H9 (cell line): ENCODE data around the gene ACAD9. TPM values are rescaled to one million over a fixed set of nuclear protein-coding genes. Genes with fewer than 3 reads are reported as not detected.
A peak's percentile ranks its signal among the peaks of the same experiment; 100 is the strongest.

Experiments used
- DNase-seq: peaks from one replicate; pipeline ENCODE4 v3.0.0-alpha.2; 2017
- H2AFZ ChIP-seq: one replicate; pipeline ENCODE4 v1.6.1; 2013; ENCODE audit warnings: mild to moderate bottlenecking, low read length, control low read depth, moderate library complexity
- H2AK5ac ChIP-seq: 2 replicates; pipeline ENCODE4 v1.6.1; 2013; ENCODE audit warnings: low read length, control low read depth, mixed read lengths; ENCODE audit not compliant: insufficient read length
- H2BK120ac ChIP-seq: one replicate; pipeline ENCODE4 v1.6.1; 2013; ENCODE audit warnings: low read depth, mild to moderate bottlenecking, low read length, control low read depth, inconsistent platforms; ENCODE audit not compliant: poor library complexity, severe bottlenecking
- H2BK12ac ChIP-seq: 2 replicates; pipeline ENCODE4 v1.6.1; 2013; ENCODE audit warnings: low read length, control low read depth, mixed read lengths, low read depth; ENCODE audit not compliant: insufficient read length
- H2BK15ac ChIP-seq: 2 replicates; pipeline ENCODE4 v1.6.1; 2013; ENCODE audit warnings: low read depth, low read length, control low read depth
- H2BK20ac ChIP-seq: one replicate; pipeline ENCODE4 v1.6.1; 2013; ENCODE audit warnings: low read depth, mild to moderate bottlenecking, low read length, control low read depth, inconsistent platforms; ENCODE audit not compliant: poor library complexity, severe bottlenecking
- H2BK5ac ChIP-seq: 2 replicates; pipeline ENCODE4 v1.6.1; 2013; ENCODE audit warnings: low read length, control low read depth, mixed read lengths; ENCODE audit not compliant: insufficient read length
- H3K14ac ChIP-seq: 2 replicates; pipeline ENCODE4 v1.6.1; 2013; ENCODE audit warnings: low read length, control low read depth; ENCODE audit not compliant: insufficient read depth
- H3K18ac ChIP-seq: 2 replicates; pipeline ENCODE4 v1.6.1; 2013; ENCODE audit warnings: low read depth, mild to moderate bottlenecking, mixed read lengths, low read length, control low read depth; ENCODE audit not compliant: insufficient read length
- H3K23ac ChIP-seq: 2 replicates; pipeline ENCODE4 v1.6.1; 2013; ENCODE audit warnings: low read length, control low read depth, mixed read lengths, low read depth; ENCODE audit not compliant: insufficient read length
- H3K23me2 ChIP-seq: 2 replicates; pipeline ENCODE4 v1.6.1; 2013; ENCODE audit warnings: low read depth, mild to moderate bottlenecking, mixed read lengths, low read length, control low read depth; ENCODE audit not compliant: insufficient read length, poor library complexity, severe bottlenecking
- H3K27ac ChIP-seq: 2 replicates; pipeline ENCODE4 v1.5.1; 2013; ENCODE audit warnings: low read length, control low read depth, mixed read lengths, low read depth; ENCODE audit not compliant: insufficient read length
- H3K27me3 ChIP-seq: 2 replicates; pipeline ENCODE4 v1.6.1; 2013; ENCODE audit warnings: low read length, control low read depth, inconsistent platforms; ENCODE audit not compliant: insufficient read depth
- H3K4ac ChIP-seq: 2 replicates; pipeline ENCODE4 v1.6.1; 2013; ENCODE audit warnings: low read depth, mild to moderate bottlenecking, control low read depth, inconsistent platforms, low read length, moderate library complexity
- H3K4me1 ChIP-seq: 2 replicates; pipeline ENCODE4 v1.6.1; 2013; ENCODE audit warnings: low read length, control low read depth, inconsistent platforms; ENCODE audit not compliant: insufficient read depth
- H3K4me2 ChIP-seq: 2 replicates; pipeline ENCODE4 v1.6.1; 2013; ENCODE audit warnings: low read length, control low read depth, mixed read lengths; ENCODE audit not compliant: insufficient read length, insufficient read depth
- H3K56ac ChIP-seq: 2 replicates; pipeline ENCODE4 v1.6.1; 2013; ENCODE audit warnings: low read depth, mild to moderate bottlenecking, mixed read lengths, low read length, control low read depth; ENCODE audit not compliant: insufficient read length
- H3K79me1 ChIP-seq: 2 replicates; pipeline ENCODE4 v1.6.1; 2013; ENCODE audit warnings: low read depth, mild to moderate bottlenecking, moderate library complexity, low read length, control low read depth, inconsistent platforms; ENCODE audit not compliant: insufficient read depth, poor library complexity, severe bottlenecking
- H3K79me2 ChIP-seq: 2 replicates; pipeline ENCODE4 v1.6.1; 2013; ENCODE audit warnings: low read length, control low read depth, inconsistent platforms; ENCODE audit not compliant: insufficient read depth
- H3K9ac ChIP-seq: 2 replicates; pipeline ENCODE4 v1.6.1; 2013; ENCODE audit warnings: low read length, control low read depth, mixed read lengths; ENCODE audit not compliant: insufficient read length; ENCODE audit errors: extremely low read depth
- H3K9me3 ChIP-seq: one replicate; pipeline ENCODE4 v1.6.1; 2013; ENCODE audit warnings: low read depth, low read length, inconsistent platforms; ENCODE audit not compliant: control insufficient read depth
- H3T11ph ChIP-seq: one replicate; pipeline ENCODE4 v1.6.1; 2013; ENCODE audit warnings: mild to moderate bottlenecking, low read length, control low read depth, inconsistent platforms
- H4K20me1 ChIP-seq: one replicate; pipeline ENCODE4 v1.6.1; 2013; ENCODE audit not compliant: control insufficient read depth, insufficient read length, insufficient read depth
- H4K5ac ChIP-seq: 2 replicates; pipeline ENCODE4 v1.6.1; 2013; ENCODE audit warnings: low read depth, mild to moderate bottlenecking, mixed read lengths, low read length, control low read depth; ENCODE audit not compliant: insufficient read length
- H4K8ac ChIP-seq: replicated peaks from 2 replicates; pipeline ENCODE4 v1.6.1; 2013; ENCODE audit warnings: low read length, control low read depth, mixed read lengths, low read depth; ENCODE audit not compliant: insufficient read length
- H4K91ac ChIP-seq: 2 replicates; pipeline ENCODE4 v1.6.1; 2013; ENCODE audit warnings: low read depth, mild to moderate bottlenecking, moderate library complexity, mixed read lengths, low read length, control low read depth; ENCODE audit not compliant: insufficient read length
- H3K27ac Mint-ChIP-seq, 3 experiments: 2 replicates in 2 of 3; 3 replicates in 1 of 3; pipeline ENCODE4 v1.8.0; 2020 to 2021; ENCODE audit warnings: mixed read lengths in 3 of 3, mild to moderate bottlenecking in 1 of 3, moderate library complexity in 1 of 3
- H3K27me3 Mint-ChIP-seq: 2 replicates; pipeline ENCODE4 v1.8.0; 2021; ENCODE audit warnings: low read depth, mild to moderate bottlenecking, moderate library complexity, mixed read lengths
- H3K36me3 Mint-ChIP-seq, 3 experiments: 2 replicates in 2 of 3; 3 replicates in 1 of 3; pipeline ENCODE4 v1.8.0; 2020 to 2021; ENCODE audit warnings: low read depth in 3 of 3, mixed read lengths in 3 of 3; ENCODE audit not compliant: insufficient read depth in 1 of 3
- H3K4me1 Mint-ChIP-seq, 2 experiments: 2 replicates each; pipeline ENCODE4 v1.8.0; 2020; ENCODE audit warnings: mixed read lengths in 2 of 2
- H3K4me3 Mint-ChIP-seq, 2 experiments: 2 replicates in 1 of 2; 3 replicates in 1 of 2; pipeline ENCODE4 v1.8.0; 2020 to 2021; ENCODE audit warnings: mild to moderate bottlenecking in 2 of 2, mixed read lengths in 2 of 2, moderate library complexity in 1 of 2
- H3K9me3 Mint-ChIP-seq, 2 experiments: 2 replicates in 1 of 2; 3 replicates in 1 of 2; pipeline ENCODE4 v1.8.0; 2020; ENCODE audit warnings: mild to moderate bottlenecking in 2 of 2, mixed read lengths in 2 of 2, moderate library complexity in 1 of 2
- CTCF ChIP-seq: fragments of 200-600 bp; sonication (generic); conservative IDR thresholded peaks from 3 replicates; pipeline ENCODE4 v1.8.0; 2021; ENCODE audit warnings: antibody characterized with exemption, mild to moderate bottlenecking
- WGBS: extraction: QIAGEN DNeasy Blood & Tissue Kit; methylation state at CpG from one replicate; pipeline ENCODE4 v1.1.7; 2013; ENCODE audit warnings: missing lambda C conversion rate, low lambda C conversion rate, mixed read lengths; ENCODE audit not compliant: insufficient read length; ENCODE audit errors: extremely low coverage; 5-methylcytosine and 5-hydroxymethylcytosine counted together
- total RNA-seq: library from RNA; stranded (reverse); gene quantifications from 2 replicates; pipeline ENCODE4 v1.2.1, GENCODE V29; 2021

ACAD9 gene
- total RNA-seq, 1 experiment from 2014 or later: 43.1 TPM

- Histone ChIP-seq H3T11ph (no peak overlapping the region), H3K27me3 (no peaks in the 10 kb centered on the region), H3K9me3 (no peaks in the 10 kb centered on the region), H2BK120ac (no peak overlapping the region), H4K20me1 (no peaks in the 10 kb centered on the region), H3K14ac (no peak overlapping the region), H3K79me1 (peaks cover 11% of the 10 kb centered on the region), H2BK15ac (no peak overlapping the region), H3K23ac (no peak overlapping the region), H4K91ac (no peak overlapping the region), H3K27ac (no peak overlapping the region), H4K8ac (no peak overlapping the region), H2BK12ac (no peak overlapping the region), H3K18ac (no peak overlapping the region), H2BK20ac (no peak overlapping the region), H3K4me2 (no peak overlapping the region), H3K4ac (no peak overlapping the region), H2BK5ac (no peak overlapping the region), H3K23me2 (peaks cover 13% of the 10 kb centered on the region), H4K5ac (no peak overlapping the region), H3K9ac (no peak overlapping the region), H2AFZ (no peak overlapping the region), H3K4me1 (no peaks in the 10 kb centered on the region; the same call in 1 of the 2 replicates), H3K56ac (no peak overlapping the region), H3K79me2 (peaks cover 11% of the 10 kb centered on the region; the same call in 1 of the 2 replicates), H2AK5ac (no peak overlapping the region)
- Mint-ChIP-seq H3K4me1 (peaks cover 23 to 28% of the 10 kb centered on the region in 2 experiments), H3K36me3 (peaks cover 5 to 32% (median 23%) of the 10 kb centered on the region in 3 experiments), H3K27ac (peak overlapping the region in 1 of 3 experiments; percentile 37; a peak in 3 of 7 replicates), H3K4me3 (no peak overlapping the region; a peak in 1 of 5 replicates), H3K27me3 (no peaks in the 10 kb centered on the region; the same call in 1 of the 2 replicates), H3K9me3 (no peaks in the 10 kb centered on the region)
- TF ChIP-seq CTCF: no peak
- DNase-seq: no peak
- no CpG with 5 or more reads among the region's 1 CpG for WGBS
Measured at GRCh38 chr3:128882719-128883118, 3.3 kb downstream of the ACAD9 start.
